RWPE1 (cell line): Measurements from ENCODE around the gene CITED4.
"Not testable (repeated sequence)": the region's sequence is repeated elsewhere in the genome, so short reads cannot be mapped to it uniquely, and the experiment has no call there.

ENCODE experiments used
- CTCF ChIA-PET: fragments of 350-600 bp; sonication (Branson Sonifier 250); formaldehyde crosslinking; extraction: SDS; loops from one replicate; lab custom pipeline; 2021; lab: Yijun Ruan, JAX
- POLR2A ChIA-PET: fragments of 400-600 bp; formaldehyde crosslinking; extraction: SDS; loops from one replicate; lab custom pipeline; 2020; ENCODE audit warnings: antibody characterized with exemption; ENCODE audit not compliant: low non-redundant PET; lab: Yijun Ruan, JAX
- DNase-seq: peaks from one replicate; pipeline ENCODE4 v3.0.0; 2012; ENCODE audit warnings: low spot score
- H3K27ac ChIP-seq: fragments of 450-650 bp; 2 replicates; pipeline ENCODE4 v1.5.1; 2017
- CTCF ChIP-seq: fragments of 450-650 bp; conservative IDR thresholded peaks from 2 replicates; pipeline ENCODE4 v1.5.1; 2017; ENCODE audit warnings: low read depth, mild to moderate bottlenecking

CITED4 gene

DNA sequence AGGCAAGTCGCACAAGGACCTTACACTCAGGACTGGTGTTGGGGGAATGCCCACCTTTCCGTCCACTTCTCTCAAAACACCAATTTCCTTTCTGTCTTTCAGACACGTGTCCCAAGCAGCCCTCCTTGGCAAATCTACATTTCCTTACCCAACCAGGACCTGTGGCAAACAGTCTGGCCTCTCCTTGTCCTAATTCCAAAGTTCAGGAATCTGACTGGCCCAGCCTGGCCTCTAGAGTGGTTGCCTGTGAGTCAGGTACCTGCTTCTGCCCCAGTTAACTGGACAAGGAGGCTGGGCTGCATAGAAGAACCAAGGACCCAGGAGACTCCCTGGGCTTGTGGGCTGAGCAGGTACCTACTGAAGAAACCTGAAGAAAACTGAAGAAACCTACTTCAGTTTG, 34.3 kb upstream of the CITED4 start:
- DNase-seq: no peak
- CTCF ChIA-PET: interaction anchor here (1.3 kb wide), 1 partner anchor 43 kb away, joined by 3 read pairs; no protein-coding TSS in a partner anchor
- POLR2A ChIA-PET: no interaction called here
- TF ChIP-seq CTCF: no peak
- peak overlapping the region; percentile 70; the same call in 1 of the 2 replicates for H3K27ac ChIP-seq

- CTCF ChIA-PET: no interaction called here
- H3K27ac ChIP-seq: no peak overlapping the region
- POLR2A ChIA-PET: no interaction called here
- no peak for DNase-seq
- TF ChIP-seq CTCF: no peak
These were observed 33.4 kb upstream of the CITED4 start for GRCh38 chr1:40895601-40896000.

GRCh38 chr1:40894858-40895257, 32.7 kb upstream of the CITED4 start:
- DNase-seq, POLR2A ChIA-PET: not testable (repeated sequence)

DNA sequence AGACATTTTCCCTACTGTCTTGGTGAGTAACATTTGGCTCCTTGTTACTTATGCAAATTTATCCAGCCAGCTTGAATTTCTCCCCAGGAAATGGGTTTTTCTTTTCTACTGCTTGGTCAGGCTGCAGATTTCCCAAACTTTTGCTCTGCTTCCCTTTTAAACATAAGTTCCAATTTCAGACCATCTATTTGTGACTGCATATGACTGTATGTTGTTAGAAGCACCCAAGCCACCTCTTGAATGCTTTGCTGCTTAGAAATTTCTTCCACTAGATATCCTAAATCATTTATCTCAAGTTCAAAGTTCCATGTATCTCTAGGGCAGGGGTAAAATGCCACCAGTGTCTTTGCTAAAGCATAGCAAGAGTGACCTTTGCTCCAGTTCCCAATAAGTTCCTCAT, 32.3 kb upstream of the CITED4 start:
- no peak for DNase-seq
- H3K27ac ChIP-seq: no peak overlapping the region
- POLR2A ChIA-PET: no interaction called here
- CTCF ChIA-PET: no interaction called here
- TF ChIP-seq CTCF: no peak

More at GRCh38 chr1:40894858-40895257, 32.7 kb upstream of the CITED4 start:
- H3K27ac ChIP-seq, CTCF ChIA-PET: not testable (repeated sequence)

DNA sequence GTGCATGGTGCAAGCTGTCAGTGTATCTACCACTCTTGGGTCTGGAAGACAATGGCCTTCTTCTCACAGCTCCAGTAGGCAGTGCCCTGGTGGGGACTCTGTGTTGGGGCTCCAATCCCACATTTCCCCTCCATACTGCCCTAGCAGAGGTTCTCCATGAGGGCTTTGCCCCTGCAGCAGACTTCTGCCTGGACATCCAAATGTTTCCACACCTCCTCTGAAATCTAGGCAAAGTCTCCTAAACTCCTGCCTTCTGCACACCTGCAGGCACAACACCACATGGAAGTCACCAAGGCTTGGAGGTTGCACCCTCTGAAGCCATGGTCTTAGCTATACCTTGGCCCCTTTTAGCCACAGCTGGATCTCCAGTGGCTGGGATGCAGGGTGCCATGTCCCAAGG, 31.8 kb upstream of the CITED4 start:
- TF ChIP-seq CTCF: no peak
- POLR2A ChIA-PET: no interaction called here
- H3K27ac ChIP-seq: no peak overlapping the region
- CTCF ChIA-PET: no interaction called here
- no peak for DNase-seq

DNA sequence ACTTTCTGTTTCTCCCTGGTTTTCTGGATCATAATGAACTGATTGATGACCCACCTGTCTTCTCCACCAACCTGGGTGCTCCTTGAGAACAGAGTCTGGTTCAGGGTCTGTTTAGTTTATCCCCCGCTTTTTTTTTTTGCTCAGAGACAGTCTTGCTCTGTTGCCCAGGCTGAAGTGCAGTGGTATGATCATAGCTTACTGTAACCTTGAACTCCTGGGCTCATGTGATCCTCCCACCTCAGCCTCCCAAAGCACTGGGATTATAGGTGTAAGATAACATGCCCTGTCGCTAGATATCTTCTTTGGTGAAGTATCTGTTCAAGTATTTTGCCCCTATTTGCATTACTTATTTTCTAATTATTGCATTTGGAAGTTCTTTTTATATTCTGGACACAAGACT, 30.2 kb upstream of the CITED4 start:
- POLR2A ChIA-PET: interaction anchor here (0.7 kb wide), 1 partner anchor 30 kb away, joined by 4 read pairs; the partner anchor contains the start of gene CITED4
- CTCF ChIA-PET: interaction anchor here (0.6 kb wide), 1 partner anchor 21 kb away, joined by 3 read pairs; no protein-coding TSS in a partner anchor
- no peak overlapping the region for H3K27ac ChIP-seq
- DNase-seq: no peak
- TF ChIP-seq CTCF: no peak

- POLR2A ChIA-PET: no interaction called here
- DNase-seq: no peak
- CTCF ChIA-PET: no interaction called here
- H3K27ac ChIP-seq: peak overlapping the region; percentile 81
- TF ChIP-seq CTCF: no peak
These were observed 28.6 kb upstream of the CITED4 start for GRCh38 chr1:40890771-40891170.
